Measurements from ENCODE around the gene ADGRG7.

Gene ADGRG7

DNA sequence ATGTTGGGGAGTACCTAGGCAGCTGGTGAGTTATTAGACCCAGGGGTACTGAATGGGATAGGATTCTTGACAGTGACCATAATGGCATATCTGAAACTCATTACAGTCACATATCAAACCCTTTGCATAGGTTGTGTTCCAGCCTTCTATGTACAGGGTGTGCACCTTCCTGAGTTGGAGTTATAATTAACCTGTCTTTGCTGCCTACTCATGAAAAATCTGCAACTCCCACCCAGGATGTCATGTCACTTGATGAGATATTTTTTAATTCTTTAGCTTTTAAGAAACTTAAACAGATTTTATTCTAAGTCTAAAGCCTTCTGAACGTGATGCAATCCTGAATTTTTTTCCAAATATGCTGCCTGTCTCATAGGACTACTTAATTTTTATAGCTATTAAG lies 21.1 kb upstream of the ADGRG7 start:
- intact Hi-C loops (cut with DNase I; ENCODE audit: low total_unique reads): loop anchor here (5.0 kb wide), 1 partner anchor 126 kb away; no protein-coding TSS in a partner anchor
- DNase-seq: no peak

DNA sequence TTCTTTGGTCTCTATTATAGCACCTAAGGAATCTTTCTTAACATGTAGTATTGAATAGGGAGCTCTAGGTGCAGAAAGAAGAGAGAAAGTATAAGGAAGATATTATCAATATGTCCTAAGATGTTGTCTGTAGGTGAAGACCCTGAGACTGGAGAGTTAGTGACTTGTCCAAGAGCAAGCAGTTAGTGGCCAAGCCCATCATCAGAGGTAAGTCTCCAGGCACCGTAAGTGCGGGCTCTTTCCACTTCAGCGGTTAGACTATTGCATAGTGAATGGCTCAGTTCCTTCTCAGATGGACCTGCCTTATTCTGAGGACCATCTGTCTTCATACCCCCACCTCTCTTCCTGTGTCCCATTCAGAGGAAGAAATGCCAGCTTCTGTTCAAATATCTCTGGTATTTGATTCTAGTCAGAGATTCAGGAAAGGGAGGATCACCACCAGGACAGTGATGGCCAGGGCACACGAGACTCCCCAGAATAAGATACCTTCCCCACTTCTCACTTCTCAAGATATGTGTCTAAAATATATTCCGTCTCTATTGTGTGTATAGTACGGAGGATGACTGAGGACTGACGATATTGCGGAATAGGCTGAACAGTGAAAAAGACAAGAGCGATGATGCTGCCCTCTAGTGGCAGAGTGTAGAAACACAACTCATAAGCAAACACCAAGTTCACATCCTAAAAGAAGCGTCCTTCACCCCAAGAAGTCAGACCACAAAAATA lies 19.1 kb upstream of the ADGRG7 start:
- peak in 1 of 2 donors; percentile 49 for DNase-seq
- Histone ChIP-seq H3K27me3 (no peaks in the 10 kb centered on the region), H3K4me1 (peaks cover 0 to 4% (median 0%) of the 10 kb centered on the region in 4 donors), H3K9me3 (no peaks in the 10 kb centered on the region), H3K4me3 (no peak overlapping the region), H3K36me3 (no peaks in the 10 kb centered on the region), H3K27ac (no peak overlapping the region)
- TF ChIP-seq, protein P1, sequence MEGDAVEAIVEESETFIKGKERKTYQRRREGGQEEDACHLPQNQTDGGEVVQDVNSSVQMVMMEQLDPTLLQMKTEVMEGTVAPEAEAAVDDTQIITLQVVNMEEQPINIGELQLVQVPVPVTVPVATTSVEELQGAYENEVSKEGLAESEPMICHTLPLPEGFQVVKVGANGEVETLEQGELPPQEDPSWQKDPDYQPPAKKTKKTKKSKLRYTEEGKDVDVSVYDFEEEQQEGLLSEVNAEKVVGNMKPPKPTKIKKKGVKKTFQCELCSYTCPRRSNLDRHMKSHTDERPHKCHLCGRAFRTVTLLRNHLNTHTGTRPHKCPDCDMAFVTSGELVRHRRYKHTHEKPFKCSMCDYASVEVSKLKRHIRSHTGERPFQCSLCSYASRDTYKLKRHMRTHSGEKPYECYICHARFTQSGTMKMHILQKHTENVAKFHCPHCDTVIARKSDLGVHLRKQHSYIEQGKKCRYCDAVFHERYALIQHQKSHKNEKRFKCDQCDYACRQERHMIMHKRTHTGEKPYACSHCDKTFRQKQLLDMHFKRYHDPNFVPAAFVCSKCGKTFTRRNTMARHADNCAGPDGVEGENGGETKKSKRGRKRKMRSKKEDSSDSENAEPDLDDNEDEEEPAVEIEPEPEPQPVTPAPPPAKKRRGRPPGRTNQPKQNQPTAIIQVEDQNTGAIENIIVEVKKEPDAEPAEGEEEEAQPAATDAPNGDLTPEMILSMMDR (IDR thresholded peaks at IDR 0.05): peak; percentile 86 to 90
- intact Hi-C loops (cut with DNase I; ENCODE audit: low total_unique reads): loop anchor here (5.0 to 10.0 kb wide), 2 partner anchors 275 to 753 kb away; no protein-coding TSS in a partner anchor

More for the DNA sequence above, 21.1 kb upstream of the ADGRG7 start:
- no peak overlapping the region for H3K27ac ChIP-seq
- no peaks in the 10 kb centered on the region for H3K27me3 ChIP-seq
- TF ChIP-seq, protein P1 (IDR thresholded peaks at IDR 0.05): no peak
- H3K9me3 ChIP-seq: no peaks in the 10 kb centered on the region
- H3K36me3 ChIP-seq: no peaks in the 10 kb centered on the region
- peaks cover 0 to 4% (median 0%) of the 10 kb centered on the region in 4 donors for H3K4me1 ChIP-seq
- H3K4me3 ChIP-seq: no peak overlapping the region

DNA sequence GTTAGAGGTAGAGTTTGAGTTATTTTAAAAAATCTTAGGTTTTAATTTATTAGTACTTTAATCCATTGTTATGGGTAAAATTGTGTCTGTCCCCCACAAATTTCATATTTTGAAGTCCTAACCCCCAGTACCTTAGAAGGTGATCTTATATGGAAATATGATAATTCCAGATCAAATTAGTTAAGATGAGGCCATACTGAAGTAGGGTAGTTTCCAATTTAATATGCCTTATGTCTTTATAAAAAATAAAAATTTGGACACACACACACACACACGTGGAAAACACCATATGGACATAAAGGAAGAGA lies 18.6 kb upstream of the ADGRG7 start:
- TF ChIP-seq, protein P1 (IDR thresholded peaks at IDR 0.05): no peak

DNA sequence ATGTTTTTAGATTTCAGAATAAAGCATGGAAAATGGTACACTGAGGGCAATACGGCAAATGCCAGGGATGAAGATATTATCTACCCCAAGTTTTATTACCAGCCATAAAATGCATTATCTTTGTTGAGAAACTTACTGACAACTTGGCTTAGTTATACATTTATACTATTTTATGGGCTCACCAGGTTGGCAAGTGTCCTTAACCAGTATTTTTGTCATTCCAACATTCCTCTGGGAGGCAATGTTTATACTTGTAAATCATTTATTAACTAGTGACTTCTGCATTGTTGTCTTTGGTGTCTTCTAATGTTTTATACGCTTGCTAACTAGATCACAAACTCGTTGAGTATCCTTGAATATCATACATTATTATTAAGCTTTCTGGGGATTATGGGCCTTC lies 18.0 kb upstream of the ADGRG7 start:
- Histone ChIP-seq H3K4me3 (no peak overlapping the region), H3K36me3 (no peaks in the 10 kb centered on the region), H3K4me1 (peaks cover 0 to 4% (median 0%) of the 10 kb centered on the region in 4 donors), H3K27me3 (no peaks in the 10 kb centered on the region), H3K27ac (no peak overlapping the region), H3K9me3 (no peaks in the 10 kb centered on the region)
- DNase-seq: no peak
- intact Hi-C loops (cut with DNase I; ENCODE audit: low total_unique reads): loop anchor here (5.0 to 10.0 kb wide), 2 partner anchors 277 to 754 kb away; no protein-coding TSS in a partner anchor
- TF ChIP-seq, protein P1 (IDR thresholded peaks at IDR 0.05): no peak

More for the DNA sequence above, 18.6 kb upstream of the ADGRG7 start:
- no peaks in the 10 kb centered on the region for H3K27me3 ChIP-seq
- no peak overlapping the region for H3K27ac ChIP-seq
- no peak overlapping the region for H3K4me3 ChIP-seq
- DNase-seq: no peak
- intact Hi-C loops (cut with DNase I; ENCODE audit: low total_unique reads): loop anchor here (5.0 to 10.0 kb wide), 2 partner anchors 276 to 753 kb away; no protein-coding TSS in a partner anchor
- H3K9me3 ChIP-seq: no peaks in the 10 kb centered on the region
- H3K4me1 ChIP-seq: peaks cover 0 to 4% (median 0%) of the 10 kb centered on the region in 4 donors
- no peaks in the 10 kb centered on the region for H3K36me3 ChIP-seq

DNA sequence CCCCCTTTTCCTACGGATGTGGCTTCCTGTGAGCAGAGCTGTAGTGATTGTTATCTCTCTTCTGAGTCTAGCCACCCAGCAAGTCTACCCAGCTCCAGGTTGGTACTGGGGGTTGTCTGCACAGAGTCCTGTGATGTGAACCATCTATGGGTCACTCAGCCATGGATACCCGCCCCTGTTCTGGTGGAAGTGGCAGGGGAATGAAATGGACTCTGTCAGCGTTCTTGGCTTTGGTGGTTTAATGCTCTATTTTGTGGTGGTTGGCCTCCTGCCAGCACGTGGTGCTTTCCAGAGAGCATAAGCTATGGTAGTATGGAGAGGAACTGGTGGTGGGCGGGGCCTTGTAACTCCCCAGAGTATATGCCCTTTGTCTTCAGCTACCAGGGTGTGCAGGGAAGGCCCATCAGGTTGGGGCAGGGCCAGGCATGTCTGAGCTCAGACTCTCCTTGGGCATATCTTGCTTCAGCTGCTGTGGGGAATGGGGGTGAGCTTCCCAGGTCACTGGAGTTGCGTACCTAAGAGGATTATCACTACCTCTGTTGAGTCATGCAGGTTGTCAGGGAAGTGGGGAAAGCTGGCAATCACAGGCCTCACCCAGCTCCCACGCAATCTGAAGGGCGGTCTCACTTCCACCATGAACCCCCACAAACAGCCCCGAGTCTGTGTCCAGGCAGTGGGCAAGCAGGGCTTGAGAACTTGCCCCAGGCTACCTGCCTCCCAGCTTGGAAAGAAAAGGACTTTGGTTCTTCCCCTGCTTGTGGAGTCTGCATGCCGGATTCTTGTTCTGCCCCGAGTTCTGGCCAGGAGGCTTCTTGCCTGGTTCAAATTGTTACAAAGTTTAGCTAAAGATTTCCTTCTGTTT lies 9.0 kb upstream of the ADGRG7 start:
- no peak overlapping the region for H3K4me3 ChIP-seq
- H3K9me3 ChIP-seq: no peaks in the 10 kb centered on the region
- no peaks in the 10 kb centered on the region for H3K36me3 ChIP-seq
- H3K4me1 ChIP-seq: peaks cover 0 to 4% (median 0%) of the 10 kb centered on the region in 4 donors
- H3K27ac ChIP-seq: no peak overlapping the region
- no peaks in the 10 kb centered on the region for H3K27me3 ChIP-seq
- TF ChIP-seq, protein P1 (IDR thresholded peaks at IDR 0.05): no peak
- intact Hi-C loops (cut with DNase I; ENCODE audit: low total_unique reads): no loop called here
- no peak for DNase-seq

Measured in tibial artery (tissue), 4 donors.